ENCODE data around the gene FTCD. TPM values are rescaled to one million over a fixed set of nuclear protein-coding genes. Genes with fewer than 3 reads are reported as not detected.

The FTCD gene
- total and polyA plus RNA-seq, 2 of the 8 experiments (the other 6 are each of a cell fraction or from before 2014, with no cell fraction given), result 3.3 to 4.9 TPM

DNA sequence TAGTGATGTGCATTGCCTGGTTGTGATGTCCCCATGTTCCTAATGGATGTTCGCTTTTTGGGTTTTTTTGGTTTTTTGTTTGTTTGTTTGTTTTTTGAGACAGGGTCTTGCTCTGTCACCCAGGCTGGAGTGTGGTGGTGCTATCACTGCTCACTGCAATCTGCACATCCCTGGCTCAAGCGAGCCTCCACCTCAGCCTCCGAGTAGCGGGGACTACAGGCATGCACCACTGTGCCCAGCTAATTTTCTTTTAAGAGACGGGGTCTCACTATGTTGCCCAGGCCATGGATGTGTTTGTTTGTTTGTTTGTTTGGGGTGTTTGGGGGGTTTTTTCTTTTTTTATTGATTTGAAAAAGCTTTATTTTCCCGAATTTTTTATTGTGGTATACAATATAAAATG, 55.4 kb downstream of the FTCD start (continued):
- TF ChIP-seq RAD21 (IDR thresholded peaks at IDR 0.05 in 1 of 2, conservative IDR thresholded peaks at IDR 0.05 in 1 of 2; ENCODE audit: low read depth in 2 of 2, low read length in 2 of 2) (no peak), JUN (IDR thresholded peaks at IDR 0.05; ENCODE audit: low read depth, low read length) (no peak), FOSL1 (IDR thresholded peaks at IDR 0.05; ENCODE audit: insufficient read depth, low read depth, low read length) (no peak)

Measured in H1 (cell line).